PC-9 (cell line): ENCODE data around the gene MYO5A.

Experiments
- CTCF ChIP-seq: fragments of 200-600 bp; sonication (generic); conservative IDR thresholded peaks from 2 replicates; pipeline ENCODE4 v1.6.1; 2017; ENCODE audit warnings: mixed run types, antibody characterized with exemption, mild to moderate bottlenecking, moderate library complexity
- EZH2 ChIP-seq: fragments of 200-600 bp; sonication (generic); IDR thresholded peaks from 2 replicates; pipeline ENCODE4 v1.8.0; 2017; ENCODE audit warnings: antibody characterized with exemption, low read depth

GRCh38 chr15:52493968-52494367, 34.7 kb downstream of the MYO5A start:
- TF ChIP-seq CTCF (no peak), EZH2 (no peak)
